HEK293T (cell line): ENCODE data around the gene PHAF1.

Experiments used
- CTCF ChIA-PET: fragments of 350-600 bp; formaldehyde crosslinking; extraction: SDS; loops from one replicate; lab custom pipeline; 2021; ENCODE audit warnings: antibody characterized with exemption, inconsistent platforms; lab: Yijun Ruan, JAX
- POLR2A ChIA-PET: fragments of 350-600 bp; formaldehyde crosslinking; extraction: SDS; loops from one replicate; lab custom pipeline; 2020; ENCODE audit warnings: antibody characterized with exemption, inconsistent platforms; lab: Yijun Ruan, JAX
- DNase-seq: peaks from one replicate; pipeline ENCODE4 v3.0.0; 2012; ENCODE audit warnings: mixed read lengths; ENCODE audit errors: extremely low spot score
- ARNT ChIP-seq: fragments of 450-650 bp; IDR thresholded peaks from 2 replicates; pipeline ENCODE4 v1.6.1; 2017; ENCODE audit warnings: mild to moderate bottlenecking
- BHLHE40 ChIP-seq: fragments of 450-650 bp; IDR thresholded peaks from 2 replicates; pipeline ENCODE4 v1.6.1; 2016; ENCODE audit warnings: mild to moderate bottlenecking, moderate library complexity, borderline replicate concordance
- CTBP1 ChIP-seq: fragments of 450-650 bp; IDR thresholded peaks from 2 replicates; pipeline ENCODE4 v1.6.1; 2016; ENCODE audit warnings: borderline replicate concordance
- ELF4 ChIP-seq: fragments of 450-650 bp; IDR thresholded peaks from 2 replicates; pipeline ENCODE4 v1.6.1; 2017; ENCODE audit warnings: antibody characterized with exemption
- FOXA1 ChIP-seq: fragments of 450-650 bp; IDR thresholded peaks from 2 replicates; pipeline ENCODE4 v1.6.1; 2016; ENCODE audit warnings: mild to moderate bottlenecking
- FOXK2 ChIP-seq: fragments of 450-650 bp; IDR thresholded peaks from 2 replicates; pipeline ENCODE4 v1.6.1; 2016; ENCODE audit warnings: mild to moderate bottlenecking
- FOXM1 ChIP-seq: fragments of 450-650 bp; IDR thresholded peaks from 2 replicates; pipeline ENCODE4 v1.6.1; 2017; ENCODE audit warnings: mild to moderate bottlenecking, borderline replicate concordance
- HDGF ChIP-seq: fragments of 450-650 bp; IDR thresholded peaks from 2 replicates; pipeline ENCODE4 v1.6.1; 2017; ENCODE audit warnings: antibody characterized with exemption, borderline replicate concordance
- L3MBTL2 ChIP-seq: fragments of 450-650 bp; conservative IDR thresholded peaks from 2 replicates; pipeline ENCODE4 v1.6.1; 2016; ENCODE audit warnings: mild to moderate bottlenecking
- LEF1 ChIP-seq: fragments of 450-650 bp; IDR thresholded peaks from 2 replicates; pipeline ENCODE4 v1.6.1; 2017; ENCODE audit warnings: mild to moderate bottlenecking, borderline replicate concordance
- NFRKB ChIP-seq: fragments of 450-650 bp; IDR thresholded peaks from 2 replicates; pipeline ENCODE4 v1.6.1; 2016; ENCODE audit warnings: mild to moderate bottlenecking, moderate library complexity
- PKNOX1 ChIP-seq: fragments of 450-650 bp; IDR thresholded peaks from 2 replicates; pipeline ENCODE4 v1.6.1; 2016
- SP1 ChIP-seq: fragments of 450-650 bp; IDR thresholded peaks from 2 replicates; pipeline ENCODE4 v1.6.1; 2017
- SUZ12 ChIP-seq: fragments of 450-650 bp; IDR thresholded peaks from 2 replicates; pipeline ENCODE4 v1.6.1; 2016; ENCODE audit warnings: mild to moderate bottlenecking
- TARDBP ChIP-seq: fragments of 450-650 bp; IDR thresholded peaks from 2 replicates; pipeline ENCODE4 v1.6.1; 2016
- ZNF384 ChIP-seq: fragments of 450-650 bp; IDR thresholded peaks from 2 replicates; pipeline ENCODE4 v1.6.1; 2016

The PHAF1 gene

GRCh38 chr16:67087803-67088202 is 21.9 kb upstream of the PHAF1 start:
- no peak for DNase-seq
- CTCF ChIA-PET, result interaction anchor here (1.4 kb wide), 1 partner anchor 13 kb away, joined by 4 read pairs; no protein-coding TSS in a partner anchor
- POLR2A ChIA-PET, result no interaction called here
- TF ChIP-seq BHLHE40, result no peak
- no peak for TF ChIP-seq FOXK2
- TF ChIP-seq HDGF, result no peak
- TF ChIP-seq CTBP1, result no peak
- no peak for TF ChIP-seq ZNF384
- no peak for TF ChIP-seq ELF4

GRCh38 chr16:67088551-67088950 is 21.2 kb upstream of the PHAF1 start:
- ChIA-PET POLR2A (no interaction called here), CTCF (no interaction called here)
- DNase-seq, result no peak
- TF ChIP-seq NFRKB (no peak), SP1 (no peak)

DNA sequence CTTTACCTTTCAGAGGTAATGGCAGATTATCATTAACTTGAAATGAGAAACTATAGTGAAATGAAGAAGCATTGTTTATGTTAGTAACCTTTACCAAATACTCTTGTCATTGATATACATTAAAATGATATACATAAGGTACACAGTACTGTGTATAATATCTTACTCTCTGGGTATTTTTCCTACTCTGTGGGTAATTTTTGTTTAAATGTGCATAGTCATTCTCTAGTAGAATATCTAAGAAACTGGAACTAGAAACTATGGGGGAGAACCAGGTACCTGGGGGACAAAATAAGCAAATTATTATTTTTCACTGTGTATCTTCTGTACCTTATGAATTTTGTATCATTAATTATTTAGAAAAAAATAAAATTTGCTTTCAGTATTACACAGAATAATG is 20.6 kb upstream of the PHAF1 start:
- CTCF ChIA-PET, result no interaction called here
- POLR2A ChIA-PET, result no interaction called here
- no peak for DNase-seq
- no peak for TF ChIP-seq NFRKB
- no peak for TF ChIP-seq HDGF
- no peak for TF ChIP-seq SUZ12
- no peak for TF ChIP-seq FOXK2
- no peak for TF ChIP-seq FOXM1
- no peak for TF ChIP-seq LEF1
- no peak for TF ChIP-seq PKNOX1
- no peak for TF ChIP-seq ELF4
- TF ChIP-seq ARNT, result no peak
- TF ChIP-seq CTBP1, result no peak

- ChIA-PET POLR2A (no interaction called here), CTCF (no interaction called here)
- DNase-seq, result no peak
- no peak for TF ChIP-seq SP1
- TF ChIP-seq L3MBTL2, result no peak
- TF ChIP-seq NFRKB, result no peak
- TF ChIP-seq ZNF384, result no peak
- no peak for TF ChIP-seq LEF1
- TF ChIP-seq ELF4, result no peak
- no peak for TF ChIP-seq HDGF
- TF ChIP-seq ARNT, result no peak
- no peak for TF ChIP-seq TARDBP
- TF ChIP-seq FOXK2, result no peak
- no peak for TF ChIP-seq BHLHE40
Measured at GRCh38 chr16:67091906-67092566, 17.7 kb upstream of the PHAF1 start.

DNA sequence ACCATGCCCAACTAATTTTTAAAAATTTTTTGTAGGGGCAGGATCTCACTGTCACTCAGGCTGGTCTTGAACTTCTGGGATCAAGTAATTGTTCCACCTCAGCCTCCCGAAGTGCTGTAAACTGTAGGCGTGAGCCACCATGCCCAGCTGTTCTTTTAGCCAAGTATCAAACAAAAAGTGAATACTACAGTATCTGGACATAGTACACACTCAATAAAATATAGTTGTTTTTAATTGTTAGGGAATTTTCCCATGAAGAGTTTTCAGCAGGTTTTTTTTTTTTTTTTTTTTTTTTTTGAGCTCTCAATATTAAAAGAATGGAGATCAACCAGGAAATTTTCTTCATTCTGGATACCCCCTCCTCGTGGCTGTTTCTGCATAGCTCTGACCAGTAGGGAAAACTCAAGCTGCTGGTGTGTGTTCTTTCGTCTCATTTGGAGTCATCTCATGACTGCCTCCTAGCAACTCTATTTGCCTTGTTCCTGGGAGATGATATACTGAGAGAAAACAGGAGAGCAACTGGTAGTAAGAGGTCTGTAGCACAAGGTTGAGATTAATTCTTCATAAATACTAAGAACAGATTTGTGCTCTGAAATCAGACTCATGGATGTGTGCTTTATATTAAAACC is 16.5 kb upstream of the PHAF1 start:
- no peak for DNase-seq
- CTCF ChIA-PET, result no interaction called here
- POLR2A ChIA-PET, result no interaction called here
- TF ChIP-seq ARNT (no peak), LEF1 (no peak), NFRKB (no peak), ZNF384 (no peak), SP1 (no peak), L3MBTL2 (no peak), BHLHE40 (no peak), CTBP1 (no peak), FOXA1 (no peak), PKNOX1 (no peak), HDGF (no peak)

DNA sequence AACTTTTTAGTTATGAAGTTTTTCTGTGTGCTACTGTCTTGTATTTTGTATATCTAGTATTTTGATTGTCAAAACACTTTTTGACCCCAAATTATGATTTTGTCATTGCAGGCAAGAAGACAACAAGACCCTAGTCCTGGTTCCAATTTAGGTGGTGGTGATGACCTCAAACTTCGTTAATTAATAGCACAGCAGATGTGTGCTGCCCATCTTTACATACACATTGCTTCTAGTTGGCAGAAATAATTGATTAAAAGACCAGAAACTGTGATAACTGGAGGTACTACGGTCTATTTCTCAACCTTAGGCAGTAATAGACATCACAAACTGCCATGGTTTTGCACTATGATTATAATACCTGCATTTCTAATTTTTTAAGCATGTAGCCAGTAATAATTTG is 11.1 kb upstream of the PHAF1 start:
- CTCF ChIA-PET, result interaction anchor here (1.6 kb wide), 1 partner anchor 80 kb away, joined by 3 read pairs; no protein-coding TSS in a partner anchor
- DNase-seq, result no peak
- TF ChIP-seq TARDBP (no peak), SP1 (no peak), FOXA1 (no peak), CTBP1 (no peak), ARNT (no peak), HDGF (no peak), SUZ12 (no peak), PKNOX1 (no peak), NFRKB (no peak), LEF1 (no peak), BHLHE40 (no peak), FOXK2 (no peak), L3MBTL2 (no peak), ELF4 (no peak)
- POLR2A ChIA-PET, result no interaction called here
